ENCODE results near the gene NHLRC4.

DNA sequence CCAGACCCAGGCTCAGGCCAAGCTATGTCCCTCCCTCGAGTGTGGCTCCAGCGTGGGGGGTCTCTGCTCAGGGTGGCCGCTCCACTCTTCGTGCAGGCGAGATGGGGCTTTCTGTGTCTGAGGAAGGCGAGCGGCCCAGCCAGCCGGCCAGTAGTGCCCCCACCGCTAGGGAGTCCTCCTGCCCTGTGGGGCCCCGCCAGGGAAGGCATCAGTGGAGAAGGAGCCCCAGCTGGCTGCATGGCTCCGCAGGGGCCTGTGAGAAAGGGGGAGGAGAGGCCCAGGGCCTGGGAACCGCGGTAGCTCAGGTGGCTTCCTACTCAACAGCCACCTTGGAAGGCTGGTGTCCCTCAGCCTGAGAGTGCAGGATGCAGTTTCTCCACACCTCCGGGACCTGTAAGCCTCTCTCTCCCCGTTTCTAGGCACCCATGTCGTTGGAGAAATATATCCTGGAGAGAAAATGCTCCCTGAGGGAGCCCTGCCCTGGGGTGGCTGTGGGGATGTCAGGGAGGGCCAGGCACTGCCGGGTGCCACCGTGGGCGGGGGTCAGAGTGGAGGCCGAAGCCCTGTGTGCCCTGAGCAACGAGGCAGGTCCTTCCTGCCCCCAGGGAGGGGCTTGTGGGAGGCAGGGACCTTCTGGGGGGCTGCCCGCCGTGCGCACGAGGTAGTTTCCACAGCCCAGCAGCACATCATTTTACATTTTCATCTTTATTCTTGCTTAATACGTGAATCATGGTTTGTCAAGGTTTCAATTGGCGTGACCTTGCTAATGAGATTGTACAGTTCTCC is 6.3 kb downstream of the NHLRC4 start:
- TF ChIP-seq, protein P1, sequence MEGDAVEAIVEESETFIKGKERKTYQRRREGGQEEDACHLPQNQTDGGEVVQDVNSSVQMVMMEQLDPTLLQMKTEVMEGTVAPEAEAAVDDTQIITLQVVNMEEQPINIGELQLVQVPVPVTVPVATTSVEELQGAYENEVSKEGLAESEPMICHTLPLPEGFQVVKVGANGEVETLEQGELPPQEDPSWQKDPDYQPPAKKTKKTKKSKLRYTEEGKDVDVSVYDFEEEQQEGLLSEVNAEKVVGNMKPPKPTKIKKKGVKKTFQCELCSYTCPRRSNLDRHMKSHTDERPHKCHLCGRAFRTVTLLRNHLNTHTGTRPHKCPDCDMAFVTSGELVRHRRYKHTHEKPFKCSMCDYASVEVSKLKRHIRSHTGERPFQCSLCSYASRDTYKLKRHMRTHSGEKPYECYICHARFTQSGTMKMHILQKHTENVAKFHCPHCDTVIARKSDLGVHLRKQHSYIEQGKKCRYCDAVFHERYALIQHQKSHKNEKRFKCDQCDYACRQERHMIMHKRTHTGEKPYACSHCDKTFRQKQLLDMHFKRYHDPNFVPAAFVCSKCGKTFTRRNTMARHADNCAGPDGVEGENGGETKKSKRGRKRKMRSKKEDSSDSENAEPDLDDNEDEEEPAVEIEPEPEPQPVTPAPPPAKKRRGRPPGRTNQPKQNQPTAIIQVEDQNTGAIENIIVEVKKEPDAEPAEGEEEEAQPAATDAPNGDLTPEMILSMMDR (IDR thresholded peaks at IDR 0.05) = no peak
- no peak for TF ChIP-seq EZH2 (IDR thresholded peaks at IDR 0.05; ENCODE audit: borderline replicate concordance, insufficient read depth, low read depth, low read length, poor library complexity, severe bottlenecking)
